Measurements from ENCODE around the gene OLFML2B.

Gene OLFML2B

GRCh38 chr1:161972828-161973227 is 50.8 kb downstream of the OLFML2B start:
- DNase-seq: no peak

GRCh38 chr1:161970633-161971032 is 53.0 kb downstream of the OLFML2B start:
- no peak for DNase-seq

GRCh38 chr1:161970036-161970435 is 53.6 kb downstream of the OLFML2B start:
- DNase-seq: no peak

- DNase-seq: no peak
Observed at GRCh38 chr1:161966067-161966466, 57.6 kb downstream of the OLFML2B start.

GRCh38 chr1:161962091-161962887 is 61.4 kb downstream of the OLFML2B start:
- DNase-seq: no peak

GRCh38 chr1:161958425-161958824 is 65.2 kb downstream of the OLFML2B start:
- no peak for DNase-seq

GRCh38 chr1:161956930-161957329 is 66.7 kb downstream of the OLFML2B start:
- DNase-seq: no peak

GRCh38 chr1:161956097-161956496 is 67.6 kb downstream of the OLFML2B start:
- DNase-seq: no peak

- DNase-seq: no peak
Observed at GRCh38 chr1:161955606-161956005, 68.1 kb downstream of the OLFML2B start.

- DNase-seq: no peak
Observed at GRCh38 chr1:161954466-161954865, 69.2 kb downstream of the OLFML2B start.

GRCh38 chr1:161954050-161954449 is 69.6 kb downstream of the OLFML2B start:
- DNase-seq: no peak

- DNase-seq: no peak
Observed at GRCh38 chr1:161953256-161953920, 70.3 kb downstream of the OLFML2B start.

- no peak for DNase-seq
Observed at GRCh38 chr1:161952607-161953172, 71.0 kb downstream of the OLFML2B start.

- no peak for DNase-seq
Observed at GRCh38 chr1:161951646-161952045, 72.0 kb downstream of the OLFML2B start.

- no peak for DNase-seq
Observed at GRCh38 chr1:161950377-161950776, 73.3 kb downstream of the OLFML2B start.

GRCh38 chr1:161949548-161949947 is 74.1 kb downstream of the OLFML2B start:
- no peak for DNase-seq

GRCh38 chr1:161948435-161948834 is 75.2 kb downstream of the OLFML2B start:
- DNase-seq: no peak

GRCh38 chr1:161946071-161946987 is 77.3 kb downstream of the OLFML2B start:
- no peak for DNase-seq

- DNase-seq: no peak
Observed at GRCh38 chr1:161945306-161946060, 78.2 kb downstream of the OLFML2B start.

GRCh38 chr1:161944381-161944780 is 79.3 kb downstream of the OLFML2B start:
- DNase-seq: no peak

- DNase-seq: no peak
Observed at GRCh38 chr1:161943737-161944136, 79.9 kb downstream of the OLFML2B start.

GRCh38 chr1:161941726-161942436 is 81.8 kb downstream of the OLFML2B start:
- no peak for DNase-seq

All from activated CD4-positive, alpha-beta T cell treated with anti-CD3 and anti-CD28 coated beads, Interleukin-2, amount 50 U/mL, for 1 hour (primary cell).